Body of pancreas (tissue), 4 donors: ENCODE data around the gene CHCHD6. TPM values are rescaled to one million over a fixed set of nuclear protein-coding genes. Genes with fewer than 3 reads are reported as not detected.
"Not testable (repeated sequence)": the region's sequence is repeated elsewhere in the genome, so short reads cannot be mapped to it uniquely, and the experiment has no call there.

ENCODE experiments used
- ATAC-seq: fragments of 150-250 bp; one replicate; pipeline ENCODE4 v1.9.1; 2016
- DNase-seq, 4 donors: peaks; one replicate each; pipeline ENCODE4 v3.0.0-alpha.2; 2019
- H3K27ac ChIP-seq, 4 donors: fragments of 200-600 bp; sonication (generic); 1 replicate in 3 of 4; 2 replicates in 1 of 4; pipeline versions ENCODE4 v1.5.1 to v1.6.1; 2016 to 2019; ENCODE audit warnings: mild to moderate bottlenecking in 1 of 4, mixed read lengths in 1 of 4, moderate library complexity in 1 of 4
- H3K27me3 ChIP-seq, 2 donors: fragments of 200-600 bp; sonication (generic); one replicate each; pipeline ENCODE4 v1.6.0; 2016; ENCODE audit warnings: mild to moderate bottlenecking in 1 of 2
- H3K36me3 ChIP-seq, 2 donors: fragments of 200-600 bp; sonication (generic); replicated peaks in 1 of 2; 2 replicates each; pipeline ENCODE4 v1.5.1; 2016; ENCODE audit warnings: low read depth in 2 of 2; ENCODE audit not compliant: insufficient read depth in 1 of 2
- H3K4me1 ChIP-seq: fragments of 200-600 bp; sonication (generic); one replicate; pipeline ENCODE4 v1.6.0; 2016
- H3K4me3 ChIP-seq, 2 donors: fragments of 200-600 bp; sonication (generic); 1 replicate in 1 of 2; 2 replicates in 1 of 2; pipeline ENCODE4 v1.5.1; 2016 to 2019
- H3K9me3 ChIP-seq, 3 donors: fragments of 200-600 bp; sonication (generic); 1 replicate in 2 of 3; 2 replicates in 1 of 3; pipeline ENCODE4 v1.5.1; 2016
- CTCF ChIP-seq, 7 experiments: fragments of 450-650 bp in 4 of 7; fragments of 200-600 bp in 3 of 7; sonication (generic) in 3 of 7; IDR thresholded peaks; one replicate each; pipeline ENCODE4 v1.5.1; 2016 to 2019; ENCODE audit warnings: antibody characterized with exemption in 7 of 7
- POLR2A ChIP-seq, 3 donors: fragments of 450-650 bp; IDR thresholded peaks; one replicate each; pipeline ENCODE4 v1.6.1; 2016; ENCODE audit warnings: antibody characterized with exemption in 3 of 3, mild to moderate bottlenecking in 2 of 3
- WGBS, 2 donors: methylation state at CpG; one replicate each; pipeline ENCODE4 v1.1.5; 2017; 5-methylcytosine and 5-hydroxymethylcytosine counted together
- intact Hi-C: fragments of 100-400 bp; cut with DNase I; formaldehyde crosslinking; loops from one replicate; pipeline ENCODE4 v1.15.1; 2023
- total RNA-seq, 2 donors: library from RNA; depleted of rRNA; stranded (reverse); fragments of >200 nt; gene quantifications; one replicate each; pipeline ENCODE4 v1.1.0, GENCODE V29; 2016

Gene CHCHD6
- total RNA-seq, 2 donors from 2014 or later = 0.66 to 10.9 TPM

GRCh38 chr3:126784254-126784653 is 80.2 kb downstream of the CHCHD6 start:
- Histone ChIP-seq H3K27me3 (no peaks in the 10 kb centered on the region), H3K4me3 (no peak overlapping the region), H3K4me1 (no peaks in the 10 kb centered on the region), H3K27ac (no peak overlapping the region), H3K9me3 (no peaks in the 10 kb centered on the region), H3K36me3 (no peaks in the 10 kb centered on the region)
- ATAC-seq = no peak
- intact Hi-C loops = no loop called here
- 56 to 77% methylated on average over 2 of the region's 2 CpGs for WGBS, 2 donors
- no peak for DNase-seq
- TF ChIP-seq CTCF (IDR thresholded peaks at IDR 0.05) (no peak), POLR2A (IDR thresholded peaks at IDR 0.05) (no peak)

GRCh38 chr3:126791320-126791719 is 87.3 kb downstream of the CHCHD6 start:
- H3K4me1 ChIP-seq, intact Hi-C loops, H3K36me3 ChIP-seq, H3K27me3 ChIP-seq, H3K9me3 ChIP-seq, H3K27ac ChIP-seq, DNase-seq, H3K4me3 ChIP-seq, ATAC-seq: not testable (repeated sequence)
- WGBS, 2 donors = 76 to 79% methylated on average over 7 of the region's 7 CpGs

- no peak for DNase-seq
- 97 to 100% methylated on average over 1 of the region's 1 CpG for WGBS, 2 donors
- Histone ChIP-seq H3K9me3 (no peaks in the 10 kb centered on the region), H3K4me1 (no peaks in the 10 kb centered on the region), H3K4me3 (no peak overlapping the region), H3K27ac (no peak overlapping the region), H3K36me3 (no peaks in the 10 kb centered on the region), H3K27me3 (no peaks in the 10 kb centered on the region)
- intact Hi-C loops = no loop called here
- no peak for ATAC-seq
- TF ChIP-seq CTCF (IDR thresholded peaks at IDR 0.05) (no peak), POLR2A (IDR thresholded peaks at IDR 0.05) (no peak)
Measured at GRCh38 chr3:126792998-126793397, 89.0 kb downstream of the CHCHD6 start.

- DNase-seq (no peak), ATAC-seq (no peak)
- 93 to 94% methylated on average over 7 of the region's 7 CpGs for WGBS, 2 donors
- H3K27me3 ChIP-seq = no peaks in the 10 kb centered on the region
- no peak for TF ChIP-seq CTCF (IDR thresholded peaks at IDR 0.05)
- TF ChIP-seq POLR2A (IDR thresholded peaks at IDR 0.05) = no peak
- H3K9me3 ChIP-seq = no peaks in the 10 kb centered on the region
- no peaks in the 10 kb centered on the region for H3K4me1 ChIP-seq
- no peaks in the 10 kb centered on the region for H3K36me3 ChIP-seq
- H3K4me3 ChIP-seq = no peak overlapping the region
- intact Hi-C loops = no loop called here
- H3K27ac ChIP-seq = no peak overlapping the region
Measured at GRCh38 chr3:126797563-126797962, 93.5 kb downstream of the CHCHD6 start.

DNA sequence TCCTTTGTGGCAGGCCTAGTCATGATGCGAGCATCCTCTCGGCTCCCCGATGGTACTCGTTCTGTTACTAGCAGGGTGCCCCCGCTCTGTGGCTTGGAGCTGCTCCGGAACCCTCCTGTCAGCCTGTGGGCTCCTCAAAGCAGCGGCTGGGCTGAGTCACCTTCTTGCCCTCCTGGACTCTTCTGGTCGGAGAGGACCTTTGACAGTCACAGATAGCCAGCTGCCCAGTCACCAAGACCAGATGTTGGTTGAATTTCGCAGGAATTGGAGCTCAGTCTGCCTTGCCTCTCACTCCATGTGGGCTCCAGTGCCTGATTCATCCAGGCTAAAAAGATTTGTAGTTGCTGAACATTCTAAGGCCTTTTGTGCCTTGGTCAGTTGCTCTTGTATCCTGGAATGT is 94.5 kb downstream of the CHCHD6 start:
- Histone ChIP-seq H3K4me3 (no peak overlapping the region), H3K9me3 (no peaks in the 10 kb centered on the region), H3K4me1 (no peaks in the 10 kb centered on the region), H3K27me3 (no peaks in the 10 kb centered on the region), H3K27ac (no peak overlapping the region), H3K36me3 (no peaks in the 10 kb centered on the region)
- TF ChIP-seq CTCF (IDR thresholded peaks at IDR 0.05) (no peak), POLR2A (IDR thresholded peaks at IDR 0.05) (no peak)
- WGBS, 2 donors = 83 to 94% methylated on average over 9 of the region's 9 CpGs
- no peak for DNase-seq
- ATAC-seq = no peak
- intact Hi-C loops = no loop called here
